GM19467 (cell line): ENCODE measurements around the gene MAS1.
"Not testable (repeated sequence)": the region's sequence is repeated elsewhere in the genome, so short reads cannot be mapped to it uniquely, and the experiment has no call there.

Experiments
- ATAC-seq: cut with Tn5 transposase; IDR thresholded peaks from one replicate; pipeline ENCODE4 v1.9.1; 2021; ENCODE audit warnings: mild to moderate bottlenecking, moderate library complexity; ENCODE audit not compliant: unreplicated experiment

The MAS1 gene

GRCh38 chr6:159890792-159891191 lies at the start of gene MAS1:
Gene MAS1 (plus strand): TSS chr6:159890988. CDS start chr6:159906956, 15,968 bp downstream.
- ATAC-seq, result no peak

- no peak for ATAC-seq
Measured at GRCh38 chr6:159842035-159842434, 48.8 kb upstream of the MAS1 start.

- no peak for ATAC-seq
Measured at GRCh38 chr6:159844737-159845645, 45.8 kb upstream of the MAS1 start.

- not testable (repeated sequence) for ATAC-seq
Measured at GRCh38 chr6:159848552-159848951, 42.2 kb upstream of the MAS1 start.

- not testable (repeated sequence) for ATAC-seq
Measured at GRCh38 chr6:159849851-159850250, 40.9 kb upstream of the MAS1 start.

GRCh38 chr6:159852877-159853276 lies 37.9 kb upstream of the MAS1 start:
- no peak for ATAC-seq

GRCh38 chr6:159853754-159854153 lies 37.0 kb upstream of the MAS1 start:
- no peak for ATAC-seq

GRCh38 chr6:159854959-159855358 lies 35.8 kb upstream of the MAS1 start:
- no peak for ATAC-seq

GRCh38 chr6:159858259-159858658 lies 32.5 kb upstream of the MAS1 start:
- no peak for ATAC-seq

- no peak for ATAC-seq
Measured at GRCh38 chr6:159860482-159860881, 30.3 kb upstream of the MAS1 start.

- ATAC-seq, result no peak
Measured at GRCh38 chr6:159862103-159862502, 28.7 kb upstream of the MAS1 start.

GRCh38 chr6:159863341-159863740 lies 27.4 kb upstream of the MAS1 start:
- not testable (repeated sequence) for ATAC-seq

- ATAC-seq, result no peak
Measured at GRCh38 chr6:159865226-159865920, 25.4 kb upstream of the MAS1 start.

- ATAC-seq, result no peak
Measured at GRCh38 chr6:159866286-159867247, 24.2 kb upstream of the MAS1 start.

GRCh38 chr6:159871241-159871640 lies 19.5 kb upstream of the MAS1 start:
- ATAC-seq, result no peak

- no peak for ATAC-seq
Measured at GRCh38 chr6:159871906-159872305, 18.9 kb upstream of the MAS1 start.

GRCh38 chr6:159874435-159874834 lies 16.4 kb upstream of the MAS1 start:
- no peak for ATAC-seq

- ATAC-seq, result no peak
Measured at GRCh38 chr6:159875194-159875593, 15.6 kb upstream of the MAS1 start.

- ATAC-seq, result no peak
Measured at GRCh38 chr6:159876242-159876641, 14.5 kb upstream of the MAS1 start.

GRCh38 chr6:159877256-159877808 lies 13.5 kb upstream of the MAS1 start:
- ATAC-seq, result no peak

- no peak for ATAC-seq
Measured at GRCh38 chr6:159878341-159878740, 12.4 kb upstream of the MAS1 start.
